ENCODE data around the gene NUDT13. TPM values are rescaled to one million over a fixed set of nuclear protein-coding genes. Genes with fewer than 3 reads are reported as not detected.
A peak's percentile ranks its signal among the peaks of the same experiment; 100 is the strongest.

The NUDT13 gene
- total and polyA plus RNA-seq, 9 of the 15 experiments (the other 6 are each of a cell fraction or from before 2014, with no cell fraction given): 4.7 to 11.1 (median 5.6) TPM

GRCh38 chr10:73110345-73110849, at the start of gene NUDT13 (continued):
- TF ChIP-seq MGA (IDR thresholded peaks at IDR 0.05): no peak
- no peak for TF ChIP-seq USF2 (CRISPR knock-in tag; IDR thresholded peaks at IDR 0.05)
- no peak for TF ChIP-seq SNAPC5 (CRISPR knock-in tag; IDR thresholded peaks at IDR 0.05)
- TF ChIP-seq PHF8 (IDR thresholded peaks at IDR 0.05; ENCODE audit: borderline replicate concordance, low read length): peak; percentile 35; the same call in 1 of the 2 replicates
- TF ChIP-seq PBX2 (CRISPR knock-in tag; IDR thresholded peaks at IDR 0.05; ENCODE audit: low read depth): no peak
- TF ChIP-seq PBX2 (tag; conservative IDR thresholded peaks at IDR 0.05; ENCODE audit: low read depth): no peak
- TF ChIP-seq SAFB2 (IDR thresholded peaks at IDR 0.05; ENCODE audit: borderline replicate concordance, low read depth, low read length, severe bottlenecking): no peak
- peak; percentile 78 for TF ChIP-seq GABPB1 (CRISPR knock-in tag; IDR thresholded peaks at IDR 0.05)
- no peak for TF ChIP-seq RUNX1 (IDR thresholded peaks at IDR 0.05; ENCODE audit: low read depth)

Data from K562 (cell line).